H1 (cell line): ENCODE measurements around the gene ADSS2. TPM values are rescaled to one million over a fixed set of nuclear protein-coding genes. Genes with fewer than 3 reads are reported as not detected.

Source experiments
- CTCF ChIA-PET: fragments of 300-600 bp; sonication (Branson Sonifier 250); formaldehyde crosslinking; loops from one replicate; lab custom pipeline; 2021; ENCODE audit not compliant: partially characterized antibody; lab: Charles Lee
- POLR2A ChIA-PET: fragments of 300-600 bp; sonication (Branson Sonifier 250); formaldehyde crosslinking; loops from one replicate; lab custom pipeline; 2021; ENCODE audit warnings: inconsistent platforms; ENCODE audit not compliant: partially characterized antibody; lab: Charles Lee
- DNase-seq, 2 experiments: peaks; one replicate each; pipeline versions ENCODE4 v3.0.0 to v3.0.0-alpha.2; 2010 to 2022; ENCODE audit warnings: low spot score in 2 of 2, low read depth in 1 of 2, mixed read lengths in 1 of 2
- FAIRE-seq: peaks from 2 replicates; lab custom pipeline; 2011; peaks lifted over from hg19 to GRCh38; lab: Jason Lieb, UNC
- H2AFZ ChIP-seq: 2 replicates; pipeline ENCODE4 v1.8.1; 2012; ENCODE audit warnings: low read length, inconsistent platforms
- H2AK5ac ChIP-seq: 2 replicates; pipeline ENCODE4 v1.6.1; 2013; ENCODE audit warnings: low read depth, low read length
- H2BK120ac ChIP-seq: replicated peaks from 2 replicates; pipeline ENCODE3; 2013; ENCODE audit warnings: low read depth, low read length, inconsistent platforms
- H2BK12ac ChIP-seq: 2 replicates; pipeline ENCODE4 v1.6.1; 2013; ENCODE audit warnings: low read depth, low read length
- H2BK15ac ChIP-seq: 2 replicates; pipeline ENCODE4 v1.6.1; 2013; ENCODE audit warnings: low read length
- H2BK20ac ChIP-seq: 2 replicates; pipeline ENCODE4 v1.6.1; 2013; ENCODE audit warnings: low read length
- H2BK5ac ChIP-seq: 2 replicates; pipeline ENCODE4 v1.6.1; 2013; ENCODE audit warnings: low read depth, low read length
- H3K14ac ChIP-seq: 2 replicates; pipeline ENCODE4 v1.6.1; 2013; ENCODE audit warnings: inconsistent platforms; ENCODE audit not compliant: insufficient read length
- H3K18ac ChIP-seq: 2 replicates; pipeline ENCODE4 v1.6.1; 2013; ENCODE audit warnings: low read length; ENCODE audit errors: extremely low read depth
- H3K23ac ChIP-seq: 2 replicates; pipeline ENCODE4 v1.6.1; 2013; ENCODE audit warnings: inconsistent platforms; ENCODE audit not compliant: insufficient read length
- H3K23me2 ChIP-seq: 2 replicates; pipeline ENCODE4 v1.6.1; 2013; ENCODE audit warnings: low read depth, low read length
- H3K27ac ChIP-seq: 2 replicates; pipeline ENCODE4 v1.6.1; 2011; ENCODE audit warnings: low read depth, low read length, inconsistent platforms
- H3K27me3 ChIP-seq, 4 experiments: replicated peaks in 1 of 4; 1 replicate in 1 of 4; 2 replicates in 3 of 4; pipeline versions ENCODE4 v1.6.1 to v1.8.1; 2011 to 2013; ENCODE audit warnings: low read length in 3 of 4, mild to moderate bottlenecking in 3 of 4, inconsistent platforms in 2 of 4, mixed read lengths in 2 of 4, moderate library complexity in 1 of 4; ENCODE audit not compliant: control insufficient read depth in 3 of 4, insufficient read depth in 3 of 4; ENCODE audit errors: extremely low read depth in 1 of 4
- H3K36me3 ChIP-seq, 4 experiments: 2 replicates each; pipeline versions ENCODE4 v1.6.1 to v1.8.1; 2011 to 2013; ENCODE audit warnings: mild to moderate bottlenecking in 4 of 4, low read length in 3 of 4, moderate library complexity in 2 of 4, control low read depth in 1 of 4, inconsistent platforms in 1 of 4; ENCODE audit not compliant: insufficient read depth in 4 of 4, control insufficient read depth in 2 of 4
- H3K4ac ChIP-seq: replicated peaks from 2 replicates; pipeline ENCODE3; 2013; ENCODE audit warnings: low read length, low read depth, mixed read lengths, inconsistent platforms; ENCODE audit not compliant: insufficient read length
- H3K4me1 ChIP-seq, 4 experiments: replicated peaks in 1 of 4; 1 replicate in 1 of 4; 2 replicates in 3 of 4; pipeline versions ENCODE4 v1.6.1 to v1.8.1; 2011 to 2013; ENCODE audit warnings: low read length in 3 of 4, inconsistent platforms in 2 of 4, mixed read lengths in 1 of 4; ENCODE audit not compliant: insufficient read depth in 4 of 4, control insufficient read depth in 3 of 4
- H3K4me2 ChIP-seq, 2 experiments: 2 replicates each; pipeline versions ENCODE4 v1.6.1 to v1.8.1; 2011 to 2013; ENCODE audit warnings: low read depth in 2 of 2, low read length in 2 of 2, control low read depth in 1 of 2, inconsistent platforms in 1 of 2, mild to moderate bottlenecking in 1 of 2; ENCODE audit not compliant: insufficient read depth in 1 of 2
- H3K4me3 ChIP-seq, 4 experiments: fragments of 200-600, 300-600 bp in 1 of 4; sonication (generic), shearing (Covaris generic), sonication (Bioruptor Twin) in 1 of 4; 2 replicates each; pipeline versions ENCODE4 v1.5.1 to v1.8.1; 2011 to 2016; ENCODE audit warnings: low read length in 4 of 4, low read depth in 3 of 4, control low read depth in 2 of 4, inconsistent platforms in 2 of 4, mild to moderate bottlenecking in 2 of 4, mixed read lengths in 1 of 4, moderate library complexity in 1 of 4; ENCODE audit not compliant: insufficient read depth in 2 of 4; ENCODE audit errors: extremely low read depth in 1 of 4
- H3K56ac ChIP-seq: replicated peaks from 2 replicates; pipeline ENCODE3; 2013; ENCODE audit warnings: low read depth, mild to moderate bottlenecking, mixed read lengths, low read length, inconsistent platforms; ENCODE audit not compliant: insufficient read length
- H3K79me1 ChIP-seq: 2 replicates; pipeline ENCODE4 v1.6.1; 2013; ENCODE audit warnings: low read depth, low read length, control low read depth
- H3K79me2 ChIP-seq, 2 experiments: 2 replicates each; pipeline versions ENCODE4 v1.6.1 to v1.8.1; 2012 to 2013; ENCODE audit warnings: low read length in 2 of 2, mild to moderate bottlenecking in 2 of 2, inconsistent platforms in 1 of 2; ENCODE audit not compliant: insufficient read depth in 2 of 2, control insufficient read depth in 1 of 2
- H3K9ac ChIP-seq, 4 experiments: replicated peaks in 1 of 4; 1 replicate in 1 of 4; 2 replicates in 3 of 4; pipeline versions ENCODE4 v1.6.1 to v1.8.1; 2011 to 2013; ENCODE audit warnings: low read depth in 3 of 4, low read length in 3 of 4, control low read depth in 2 of 4, mild to moderate bottlenecking in 2 of 4, moderate library complexity in 2 of 4, inconsistent platforms in 1 of 4; ENCODE audit errors: extremely low read depth in 1 of 4
- H3K9me3 ChIP-seq, 2 experiments: 2 replicates each; pipeline versions ENCODE4 v1.6.1 to v1.8.1; 2012 to 2013; ENCODE audit warnings: mild to moderate bottlenecking in 2 of 2, moderate library complexity in 2 of 2, control low read depth in 1 of 2, inconsistent platforms in 1 of 2, low read depth in 1 of 2, low read length in 1 of 2, mixed read lengths in 1 of 2; ENCODE audit not compliant: insufficient read depth in 2 of 2
- H4K20me1 ChIP-seq, 2 experiments: replicated peaks in 1 of 2; 2 replicates each; pipeline versions ENCODE3 to v1.8.1; 2011 to 2013; ENCODE audit warnings: inconsistent platforms in 2 of 2, low read length in 2 of 2, mild to moderate bottlenecking in 1 of 2; ENCODE audit not compliant: insufficient read depth in 2 of 2, control insufficient read depth in 1 of 2
- H4K5ac ChIP-seq: 2 replicates; pipeline ENCODE4 v1.6.1; 2013; ENCODE audit warnings: low read length, low read depth, mixed read lengths, inconsistent platforms; ENCODE audit not compliant: insufficient read length
- H4K8ac ChIP-seq: 2 replicates; pipeline ENCODE4 v1.8.0; 2013; ENCODE audit warnings: mild to moderate bottlenecking, moderate library complexity, low read length, inconsistent platforms; ENCODE audit not compliant: insufficient read depth; ENCODE audit errors: extremely low read depth
- H4K91ac ChIP-seq: replicated peaks from 2 replicates; pipeline ENCODE3; 2013; ENCODE audit warnings: low read length, mixed read lengths, inconsistent platforms; ENCODE audit not compliant: insufficient read length
- ATF2 ChIP-seq: IDR thresholded peaks from 2 replicates; pipeline ENCODE4 v1.6.1; 2012; ENCODE audit warnings: low read length, inconsistent platforms
- BACH1 ChIP-seq: IDR thresholded peaks from 2 replicates; pipeline ENCODE4 v1.6.1; 2012; ENCODE audit warnings: low read length, improper control_type of control experiment
- BCL11A ChIP-seq, 2 experiments: IDR thresholded peaks; one replicate each; pipeline ENCODE4 v1.6.1; 2011; ENCODE audit warnings: low read depth in 2 of 2, low read length in 2 of 2, mild to moderate bottlenecking in 2 of 2
- BRCA1 ChIP-seq: IDR thresholded peaks from 2 replicates; pipeline ENCODE4 v1.6.1; 2012; ENCODE audit warnings: low read depth, low read length, improper control_type of control experiment
- CHD1 ChIP-seq: IDR thresholded peaks from 2 replicates; pipeline ENCODE4 v1.6.1; 2012; ENCODE audit warnings: low read depth, low read length, improper control_type of control experiment
- HDAC2 ChIP-seq, 2 experiments: fragments of 300-600 bp in 1 of 2; sonication (generic) in 1 of 2; IDR thresholded peaks; 2 replicates each; pipeline ENCODE4 v1.6.1; 2011 to 2012; ENCODE audit warnings: low read depth in 2 of 2, low read length in 2 of 2, mild to moderate bottlenecking in 2 of 2, moderate library complexity in 2 of 2, borderline replicate concordance in 1 of 2, inconsistent platforms in 1 of 2
- HDAC6 ChIP-seq: IDR thresholded peaks from one replicate; pipeline ENCODE4 v1.7.1; 2012; ENCODE audit warnings: low read depth, mild to moderate bottlenecking, inconsistent platforms, low read length, moderate library complexity
- MAX ChIP-seq: IDR thresholded peaks from 2 replicates; pipeline ENCODE4 v1.6.1; 2012; ENCODE audit warnings: inconsistent platforms
- SIN3A ChIP-seq, 2 experiments: IDR thresholded peaks in 1 of 2; conservative IDR thresholded peaks in 1 of 2; 2 replicates each; pipeline ENCODE4 v1.6.1; 2011 to 2012; ENCODE audit warnings: low read length in 2 of 2, improper control_type of control experiment in 1 of 2, low read depth in 1 of 2, mild to moderate bottlenecking in 1 of 2
- SRF ChIP-seq: IDR thresholded peaks from 2 replicates; pipeline ENCODE4 v1.6.1; 2011; ENCODE audit warnings: mild to moderate bottlenecking, low read depth, low read length, moderate library complexity
- TAF7 ChIP-seq: optimal IDR thresholded peaks from 2 replicates; pipeline ENCODE3; 2011; ENCODE audit warnings: low read depth, mild to moderate bottlenecking, inconsistent platforms, low read length, moderate library complexity, borderline replicate concordance
- WGBS, 2 experiments: shearing (Covaris generic) in 1 of 2; methylation state at CpG; one replicate each; pipeline versions ENCODE4 v1.1.6 to v1.1.7; 2013 to 2015; ENCODE audit warnings: low lambda C conversion rate in 2 of 2, mixed read lengths in 2 of 2, inconsistent platforms in 1 of 2, low coverage in 1 of 2, missing lambda C conversion rate in 1 of 2; ENCODE audit not compliant: insufficient replicate concordance in 2 of 2, insufficient coverage in 1 of 2, insufficient read length in 1 of 2; ENCODE audit errors: extremely low coverage in 1 of 2, missing lambda C conversion rate in 1 of 2; 5-methylcytosine and 5-hydroxymethylcytosine counted together
- polyA plus RNA-seq, 7 experiments: library from polyadenylated mRNA; depleted of rRNA in 3 of 7; stranded (reverse) in 5 of 7; unstranded in 2 of 7; fragments of >200 nt in 5 of 7; fragments of 200-250 nt in 2 of 7; gene quantifications; 1 replicate in 5 of 7; 2 replicates in 1 of 7; 4 replicates in 1 of 7; pipeline versions ENCODE4 v1.2.1 to v1.2.3, GENCODE V29; 2011 to 2013; ENCODE audit warnings: missing spikeins in 2 of 7, mixed read lengths in 2 of 7
- total RNA-seq: library from RNA; stranded (reverse); fragmentation: NEBNext Ultra II Directional; extraction: Animal tissue kit (Norgen Biotek cat#: 25700); gene quantifications from 2 replicates; pipeline ENCODE4 v1.2.1, GENCODE V29; 2021

Gene ADSS2
- total and polyA plus RNA-seq, 2 of the 8 experiments (the other 6 are each of a cell fraction or from before 2014, with no cell fraction given): 29.8 to 108 TPM

GRCh38 chr1:244386595-244386994 lies 65.1 kb downstream of the ADSS2 start:
- Histone ChIP-seq H3K27ac (no peak overlapping the region), H3K4me1 (no peaks in the 10 kb centered on the region), H3K23me2 (no peaks in the 10 kb centered on the region; the same call in 1 of the 2 replicates), H3K14ac (no peak overlapping the region), H3K36me3 (no peaks in the 10 kb centered on the region), H2AFZ (no peak overlapping the region), H3K9ac (no peak overlapping the region), H2BK120ac (no peak overlapping the region), H3K56ac (no peak overlapping the region), H3K4ac (no peak overlapping the region), H4K91ac (no peak overlapping the region), H2BK5ac (no peak overlapping the region), H2BK12ac (no peak overlapping the region), H3K23ac (no peak overlapping the region), H3K9me3 (no peaks in the 10 kb centered on the region), H3K4me2 (no peak overlapping the region), H3K4me3 (no peak overlapping the region), H3K27me3 (no peaks in the 10 kb centered on the region), H2BK20ac (no peak overlapping the region), H3K18ac (no peak overlapping the region), H3K79me1 (no peaks in the 10 kb centered on the region), H3K79me2 (no peaks in the 10 kb centered on the region), H2AK5ac (no peak overlapping the region), H2BK15ac (no peak overlapping the region), H4K8ac (no peak overlapping the region), H4K5ac (no peak overlapping the region), H4K20me1 (no peaks in the 10 kb centered on the region)
- ChIA-PET CTCF (interaction anchor here (0.7 kb wide), 1 partner anchor 434 kb away, joined by 3 read pairs; no protein-coding TSS in a partner anchor), POLR2A (no interaction called here)
- FAIRE-seq: no peak
- no peak for DNase-seq
- WGBS, 2 experiments: 95% methylated on average over 1 of the region's 1 CpG; no CpG with 5 or more reads in 1 of the 2 experiments
- TF ChIP-seq MAX (no peak), BCL11A (IDR thresholded peaks at IDR 0.05; ENCODE audit: low read depth in 2 of 2, low read length in 2 of 2) (no peak), HDAC2 (IDR thresholded peaks at IDR 0.05; ENCODE audit: borderline replicate concordance in 1 of 2, low read depth in 2 of 2, low read length in 2 of 2) (no peak), BACH1 (no peak), HDAC6 (no peak), TAF7 (no peak), ATF2 (no peak), SRF (no peak), CHD1 (no peak), SIN3A (conservative IDR thresholded peaks at IDR 0.05 in 1 of 2, IDR thresholded peaks at IDR 0.05 in 1 of 2; ENCODE audit: low read depth in 1 of 2, low read length in 2 of 2) (no peak), BRCA1 (no peak)
